Gastrocnemius medialis (tissue), 4 donors: ENCODE results near the gene CELF4. TPM values are rescaled to one million over a fixed set of nuclear protein-coding genes. Genes with fewer than 3 reads are reported as not detected.

ENCODE experiments used
- ATAC-seq, 2 donors: fragments of 150-250 bp; one replicate each; pipeline ENCODE4 v1.9.1; 2016
- DNase-seq, 2 donors: peaks; one replicate each; pipeline ENCODE4 v3.0.0-alpha.2; 2019
- H3K27ac ChIP-seq, 4 donors: fragments of 200-600 bp; sonication (generic); 1 replicate in 1 of 4; 2 replicates in 3 of 4; pipeline ENCODE4 v1.5.1; 2016 to 2018; ENCODE audit warnings: mild to moderate bottlenecking in 2 of 4, moderate library complexity in 1 of 4
- H3K27me3 ChIP-seq, 3 donors: fragments of 200-600 bp; sonication (generic) in 2 of 3; 1 replicate in 1 of 3; 2 replicates in 2 of 3; pipeline versions ENCODE4 v1.5.1 to v1.6.0; 2016 to 2019; ENCODE audit warnings: mild to moderate bottlenecking in 1 of 3, moderate library complexity in 1 of 3
- H3K36me3 ChIP-seq, 2 donors: fragments of 200-600 bp; sonication (generic) in 1 of 2; one replicate each; pipeline ENCODE4 v1.5.1; 2017 to 2018
- H3K4me1 ChIP-seq, 2 donors: fragments of 200-600 bp; sonication (generic) in 1 of 2; one replicate each; pipeline ENCODE4 v1.5.1; 2016 to 2017; ENCODE audit warnings: mild to moderate bottlenecking in 2 of 2
- H3K4me3 ChIP-seq, 4 donors: fragments of 200-600 bp; sonication (generic) in 3 of 4; 1 replicate in 1 of 4; 2 replicates in 3 of 4; pipeline ENCODE4 v1.5.1; 2016 to 2019; ENCODE audit warnings: mild to moderate bottlenecking in 2 of 4
- H3K9me3 ChIP-seq, 3 donors: fragments of 200-600 bp; sonication (generic) in 2 of 3; 1 replicate in 1 of 3; 2 replicates in 2 of 3; pipeline ENCODE4 v1.5.1; 2016 to 2019
- POLR2A ChIP-seq, 2 donors: fragments of 450-650 bp; IDR thresholded peaks; one replicate each; pipeline ENCODE4 v1.6.1; 2017; ENCODE audit warnings: antibody characterized with exemption in 2 of 2, mild to moderate bottlenecking in 2 of 2, moderate library complexity in 2 of 2
- in situ Hi-C, 4 donors: fragments of 200-750 bp; cut with MboI; loops; one replicate each; pipeline versions ENCODE4 v1.15.0 to v1.8.0; 2017; ENCODE audit warnings: low sequenced_read_pairs in 4 of 4
- intact Hi-C: fragments of 100-400 bp; cut with DNase I; formaldehyde crosslinking; loops from one replicate; pipeline ENCODE4 v1.15.1; 2023; ENCODE audit warnings: low total_unique reads
- total RNA-seq, 4 donors: library from RNA; depleted of rRNA; stranded (reverse); fragments of >200 nt; gene quantifications; one replicate each; pipeline versions ENCODE4 v1.1.0 to v1.2.3, GENCODE V29; 2016
- TF ChIP-seq, protein P1 (sequence below), 5 experiments: fragments of 450-650 bp in 3 of 5; fragments of 200-600 bp in 2 of 5; sonication (generic) in 2 of 5; IDR thresholded peaks in 4 of 5; conservative IDR thresholded peaks in 1 of 5; 1 replicate in 4 of 5; 2 replicates in 1 of 5; pipeline ENCODE4 v1.5.1; 2016 to 2019; ENCODE audit warnings: antibody characterized with exemption in 5 of 5, mild to moderate bottlenecking in 3 of 5, moderate library complexity in 3 of 5

CELF4 gene
- total RNA-seq, 4 donors from 2014 or later: not detected

DNA sequence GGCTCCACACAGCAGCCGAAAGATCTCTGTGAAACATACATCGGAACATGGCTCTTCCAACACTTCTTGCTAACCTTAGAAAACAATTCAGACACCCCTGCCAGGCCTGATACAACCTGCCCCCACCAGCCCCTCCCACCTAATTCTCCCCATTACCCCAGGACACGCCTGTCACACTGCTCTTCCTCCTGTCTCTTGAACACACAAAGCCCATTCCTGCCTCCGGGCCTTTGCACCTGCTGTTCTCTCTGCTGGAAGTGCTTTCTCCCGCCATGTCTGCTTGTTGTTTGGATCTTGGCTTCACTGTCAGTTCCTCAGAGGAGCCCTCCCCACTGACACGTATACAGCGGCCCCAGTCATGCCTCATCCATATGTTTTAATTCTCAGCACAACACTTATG is 24.1 kb downstream of the CELF4 start:
- Histone ChIP-seq H3K36me3 (no peaks in the 10 kb centered on the region), H3K4me3 (no peak overlapping the region), H3K9me3 (no peaks in the 10 kb centered on the region), H3K4me1 (peaks cover 0 to 4% of the 10 kb centered on the region in 2 donors), H3K27me3 (peaks cover 12 to 20% (median 15%) of the 10 kb centered on the region in 3 donors), H3K27ac (no peak overlapping the region)
- TF ChIP-seq POLR2A (IDR thresholded peaks at IDR 0.05): no peak
- TF ChIP-seq, protein P1, sequence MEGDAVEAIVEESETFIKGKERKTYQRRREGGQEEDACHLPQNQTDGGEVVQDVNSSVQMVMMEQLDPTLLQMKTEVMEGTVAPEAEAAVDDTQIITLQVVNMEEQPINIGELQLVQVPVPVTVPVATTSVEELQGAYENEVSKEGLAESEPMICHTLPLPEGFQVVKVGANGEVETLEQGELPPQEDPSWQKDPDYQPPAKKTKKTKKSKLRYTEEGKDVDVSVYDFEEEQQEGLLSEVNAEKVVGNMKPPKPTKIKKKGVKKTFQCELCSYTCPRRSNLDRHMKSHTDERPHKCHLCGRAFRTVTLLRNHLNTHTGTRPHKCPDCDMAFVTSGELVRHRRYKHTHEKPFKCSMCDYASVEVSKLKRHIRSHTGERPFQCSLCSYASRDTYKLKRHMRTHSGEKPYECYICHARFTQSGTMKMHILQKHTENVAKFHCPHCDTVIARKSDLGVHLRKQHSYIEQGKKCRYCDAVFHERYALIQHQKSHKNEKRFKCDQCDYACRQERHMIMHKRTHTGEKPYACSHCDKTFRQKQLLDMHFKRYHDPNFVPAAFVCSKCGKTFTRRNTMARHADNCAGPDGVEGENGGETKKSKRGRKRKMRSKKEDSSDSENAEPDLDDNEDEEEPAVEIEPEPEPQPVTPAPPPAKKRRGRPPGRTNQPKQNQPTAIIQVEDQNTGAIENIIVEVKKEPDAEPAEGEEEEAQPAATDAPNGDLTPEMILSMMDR (IDR thresholded peaks at IDR 0.05 in 4 of 5, conservative IDR thresholded peaks at IDR 0.05 in 1 of 5): no peak
- ATAC-seq (no peak), DNase-seq (no peak)
- in situ Hi-C loops: loop anchor here in 1 of 4 donors (25.0 kb wide), 1 partner anchor 204 kb away; no protein-coding TSS in a partner anchor
- intact Hi-C loops: no loop called here

DNA sequence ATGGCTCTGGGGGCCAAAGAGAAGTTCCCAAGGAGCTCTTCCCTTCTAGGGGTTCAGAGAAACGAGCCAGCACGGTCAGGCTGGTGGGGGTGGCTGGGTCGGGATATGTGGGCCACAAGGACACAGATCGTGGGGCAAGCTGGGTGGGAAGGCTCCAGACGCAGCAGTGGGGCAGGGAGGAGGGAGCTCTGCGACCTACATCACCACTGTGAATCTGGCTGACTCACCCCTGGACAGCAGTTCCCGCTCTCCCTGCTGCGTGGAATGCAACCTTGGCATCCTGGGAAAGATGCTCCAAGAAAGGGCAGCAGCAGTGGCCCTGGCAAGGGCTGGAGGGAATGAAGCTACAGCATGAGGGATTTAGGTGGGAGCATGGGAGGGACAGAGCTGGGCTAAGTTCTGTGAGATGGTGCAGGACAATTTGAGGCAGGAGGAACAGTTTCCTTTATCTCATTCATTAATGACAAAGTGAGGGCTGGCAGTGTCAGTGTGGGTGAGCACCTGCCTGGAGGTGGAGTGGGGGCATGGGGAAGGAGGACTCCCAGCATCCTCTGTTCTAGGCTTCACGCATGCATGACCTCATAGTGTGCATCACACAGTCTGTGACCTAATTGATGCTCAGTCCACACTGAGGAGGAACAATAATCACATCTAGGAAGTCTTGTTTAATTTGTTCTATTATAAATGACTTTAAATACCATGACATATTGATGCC is 25.0 kb downstream of the CELF4 start:
- no peak overlapping the region for H3K27ac ChIP-seq
- no peak for DNase-seq
- no peak for ATAC-seq
- intact Hi-C loops: no loop called here
- H3K9me3 ChIP-seq: no peaks in the 10 kb centered on the region
- H3K27me3 ChIP-seq: peaks cover 12 to 20% (median 15%) of the 10 kb centered on the region in 3 donors
- H3K4me3 ChIP-seq: no peak overlapping the region
- TF ChIP-seq, protein P1 (IDR thresholded peaks at IDR 0.05 in 4 of 5, conservative IDR thresholded peaks at IDR 0.05 in 1 of 5): no peak
- no peak for TF ChIP-seq POLR2A (IDR thresholded peaks at IDR 0.05)
- H3K4me1 ChIP-seq: peaks cover 0 to 4% of the 10 kb centered on the region in 2 donors
- H3K36me3 ChIP-seq: no peaks in the 10 kb centered on the region
- in situ Hi-C loops: loop anchor here in 1 of 4 donors (25.0 kb wide), 1 partner anchor 203 kb away; no protein-coding TSS in a partner anchor

DNA sequence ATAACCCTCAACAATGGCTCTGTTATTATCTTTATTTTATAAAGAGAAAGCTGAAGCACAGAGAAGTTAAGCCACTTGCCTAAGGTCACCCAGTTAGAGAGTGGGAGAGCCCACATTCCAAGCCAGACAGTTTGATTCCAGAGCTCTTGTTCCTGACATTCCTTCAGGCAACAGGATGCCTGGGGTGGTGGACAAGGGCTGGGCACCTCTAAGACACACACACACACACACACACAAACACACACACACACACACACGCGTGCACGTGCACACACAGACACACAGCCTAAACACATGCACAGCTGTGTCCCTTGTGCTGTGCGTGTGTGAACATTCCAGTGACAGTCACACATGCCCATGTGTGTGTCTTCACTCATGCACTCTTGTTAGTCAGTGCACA is 26.4 kb downstream of the CELF4 start:
- in situ Hi-C loops: loop anchor here in 1 of 4 donors (25.0 kb wide), 1 partner anchor 202 kb away; no protein-coding TSS in a partner anchor
- Histone ChIP-seq H3K9me3 (no peaks in the 10 kb centered on the region), H3K27ac (no peak overlapping the region), H3K36me3 (no peaks in the 10 kb centered on the region), H3K4me3 (no peak overlapping the region), H3K27me3 (peaks cover 12 to 20% (median 13%) of the 10 kb centered on the region in 3 donors), H3K4me1 (peaks cover 0 to 4% of the 10 kb centered on the region in 2 donors)
- DNase-seq (no peak), ATAC-seq (no peak)
- intact Hi-C loops: loop anchor here (2.0 to 5.0 kb wide), 2 partner anchors 94 to 197 kb away; no protein-coding TSS in a partner anchor
- TF ChIP-seq POLR2A (IDR thresholded peaks at IDR 0.05): no peak
- TF ChIP-seq, protein P1 (IDR thresholded peaks at IDR 0.05 in 4 of 5, conservative IDR thresholded peaks at IDR 0.05 in 1 of 5): no peak

DNA sequence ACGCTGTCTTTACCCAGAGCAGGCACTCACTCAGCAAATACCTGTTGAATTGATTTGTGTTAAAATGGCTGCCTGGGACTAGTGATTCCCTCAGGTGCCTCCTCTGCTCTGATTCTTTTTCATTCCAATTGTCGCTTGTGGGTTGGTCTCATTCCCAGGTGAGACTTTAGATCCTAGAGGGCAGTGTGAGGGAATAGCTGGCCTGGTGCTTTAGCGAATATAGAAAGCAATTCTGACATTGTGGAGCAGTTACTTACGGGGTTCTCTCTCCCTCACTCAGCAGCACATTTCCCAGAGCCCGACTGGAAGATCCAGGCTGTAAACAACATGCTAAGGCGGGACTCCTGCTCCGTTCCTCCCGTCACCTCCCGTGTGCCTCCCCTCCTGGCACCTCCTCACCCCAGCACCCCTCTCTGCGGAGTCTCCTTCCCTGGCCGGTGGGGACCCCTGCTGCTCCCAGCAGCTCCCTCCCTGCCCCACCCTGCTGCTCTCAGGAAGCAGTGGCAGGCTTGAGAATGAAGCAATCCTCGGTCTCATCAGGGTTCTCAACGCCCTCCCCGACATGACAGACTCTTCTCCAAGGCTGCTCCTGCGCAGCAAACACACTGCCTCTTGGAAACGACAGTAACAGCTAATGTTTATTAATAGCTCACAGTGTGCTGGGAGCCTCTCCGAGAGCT is 26.9 kb downstream of the CELF4 start:
- no peaks in the 10 kb centered on the region for H3K9me3 ChIP-seq
- H3K36me3 ChIP-seq: no peaks in the 10 kb centered on the region
- TF ChIP-seq, protein P1 (IDR thresholded peaks at IDR 0.05 in 4 of 5, conservative IDR thresholded peaks at IDR 0.05 in 1 of 5): no peak
- no peak for TF ChIP-seq POLR2A (IDR thresholded peaks at IDR 0.05)
- peaks cover 0 to 4% of the 10 kb centered on the region in 2 donors for H3K4me1 ChIP-seq
- H3K27ac ChIP-seq: no peak overlapping the region
- DNase-seq (no peak), ATAC-seq (no peak)
- no peak overlapping the region for H3K4me3 ChIP-seq
- in situ Hi-C loops: loop anchor here in 1 of 4 donors (25.0 kb wide), 1 partner anchor 201 kb away; no protein-coding TSS in a partner anchor
- peaks cover 12 to 20% (median 13%) of the 10 kb centered on the region in 3 donors for H3K27me3 ChIP-seq
- intact Hi-C loops: loop anchor here (1.0 to 5.0 kb wide), 3 partner anchors 94 to 196 kb away; no protein-coding TSS in a partner anchor
